HL-60 (cell line): ENCODE data around the gene CACNA1G.

Source experiments
- DNase-seq, 2 experiments: peaks; one replicate each; pipeline ENCODE4 v3.0.0-alpha.2; 2010 to 2020; ENCODE audit warnings: low read depth in 1 of 2, low spot score in 1 of 2
- H3K27ac ChIP-seq: fragments of 250-450 bp; sonication (Bioruptor Pico); replicated peaks from 2 replicates; pipeline ENCODE4 v1.5.1; 2020; ENCODE audit warnings: mild to moderate bottlenecking, moderate library complexity
- H3K27me3 ChIP-seq: fragments of 250-450 bp; sonication (Bioruptor Pico); 2 replicates; pipeline ENCODE4 v1.5.1; 2021; ENCODE audit warnings: mild to moderate bottlenecking, moderate library complexity; ENCODE audit not compliant: insufficient read depth, poor library complexity, severe bottlenecking
- H3K4me3 ChIP-seq: replicated peaks from 2 replicates; pipeline ENCODE4 v1.5.1; 2011; ENCODE audit warnings: mild to moderate bottlenecking, control low read depth, low read length; ENCODE audit not compliant: insufficient read depth
- GABPA ChIP-seq: IDR thresholded peaks from 2 replicates; pipeline ENCODE4 v1.6.1; 2012; ENCODE audit warnings: low read depth
- POLR2AphosphoS5 ChIP-seq: IDR thresholded peaks from 2 replicates; pipeline ENCODE4 v1.6.1; 2012; ENCODE audit warnings: low read depth
- SPI1 ChIP-seq: IDR thresholded peaks from 2 replicates; pipeline ENCODE4 v1.6.1; 2012; ENCODE audit warnings: low read depth, mild to moderate bottlenecking, borderline replicate concordance
- TF ChIP-seq, protein P1 (sequence below): IDR thresholded peaks from one replicate; pipeline ENCODE4 v1.5.1; 2011; ENCODE audit warnings: low read length, control low read depth, inconsistent platforms; ENCODE audit not compliant: insufficient read depth

CACNA1G gene

DNA sequence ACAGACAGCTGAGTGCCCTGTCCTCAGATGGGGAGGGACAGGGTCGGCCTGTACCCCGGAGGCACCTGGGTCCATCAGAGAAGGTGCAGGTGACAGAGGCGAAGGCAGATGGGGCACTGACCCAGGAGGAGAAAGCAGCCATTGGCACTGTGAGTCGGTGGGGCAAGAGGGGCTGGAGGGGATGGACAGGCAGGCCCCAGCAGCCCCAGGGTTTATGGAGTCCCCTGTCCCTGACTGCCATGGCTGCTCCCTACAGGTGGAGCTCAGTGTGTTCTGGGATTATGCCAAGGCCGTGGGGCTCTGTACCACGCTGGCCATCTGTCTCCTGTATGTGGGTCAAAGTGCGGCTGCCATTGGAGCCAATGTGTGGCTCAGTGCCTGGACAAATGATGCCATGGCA lies 115.1 kb downstream of the CACNA1G start:
- Histone ChIP-seq H3K27me3 (peaks cover 7% of the 10 kb centered on the region), H3K27ac (no peak overlapping the region), H3K4me3 (no peak overlapping the region)
- no peak for TF ChIP-seq GABPA
- DNase-seq, result no peak

DNA sequence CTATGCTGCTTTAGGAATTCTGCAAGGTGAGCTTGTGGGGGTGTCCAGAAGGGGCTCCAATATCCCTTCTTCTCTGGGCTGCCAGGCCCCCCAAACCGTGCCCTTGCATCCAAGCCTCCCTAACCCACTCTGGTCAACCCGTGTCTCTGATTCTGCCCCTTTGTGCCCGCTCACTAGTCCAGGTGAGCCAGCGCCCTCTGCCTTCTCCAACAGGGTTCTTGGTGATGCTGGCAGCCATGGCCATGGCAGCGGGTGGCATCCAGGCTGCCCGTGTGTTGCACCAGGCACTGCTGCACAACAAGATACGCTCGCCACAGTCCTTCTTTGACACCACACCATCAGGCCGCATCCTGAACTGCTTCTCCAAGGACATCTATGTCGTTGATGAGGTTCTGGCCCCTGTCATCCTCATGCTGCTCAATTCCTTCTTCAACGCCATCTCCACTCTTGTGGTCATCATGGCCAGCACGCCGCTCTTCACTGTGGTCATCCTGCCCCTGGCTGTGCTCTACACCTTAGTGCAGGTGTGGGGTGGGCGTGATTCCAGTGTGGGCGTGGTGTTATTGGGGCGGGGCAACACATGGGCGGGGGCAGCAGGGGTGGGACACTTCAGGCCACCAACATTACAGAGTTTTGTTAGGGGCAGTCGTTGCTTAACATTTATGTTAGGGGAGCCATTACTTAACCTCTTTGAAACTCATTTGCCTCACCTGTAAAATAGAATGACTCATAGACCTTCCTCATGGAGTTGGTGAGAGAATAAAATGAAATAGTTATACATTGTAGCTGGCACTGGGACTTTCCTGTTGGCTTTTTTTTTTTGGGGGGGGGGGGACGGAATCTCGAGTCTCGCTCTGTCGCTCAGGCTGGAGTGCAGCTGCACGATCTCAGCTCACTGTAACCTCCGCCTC lies 115.8 kb downstream of the CACNA1G start:
- no peak for TF ChIP-seq GABPA
- no peak for TF ChIP-seq SPI1
- TF ChIP-seq POLR2AphosphoS5, result no peak
- TF ChIP-seq, protein P1, sequence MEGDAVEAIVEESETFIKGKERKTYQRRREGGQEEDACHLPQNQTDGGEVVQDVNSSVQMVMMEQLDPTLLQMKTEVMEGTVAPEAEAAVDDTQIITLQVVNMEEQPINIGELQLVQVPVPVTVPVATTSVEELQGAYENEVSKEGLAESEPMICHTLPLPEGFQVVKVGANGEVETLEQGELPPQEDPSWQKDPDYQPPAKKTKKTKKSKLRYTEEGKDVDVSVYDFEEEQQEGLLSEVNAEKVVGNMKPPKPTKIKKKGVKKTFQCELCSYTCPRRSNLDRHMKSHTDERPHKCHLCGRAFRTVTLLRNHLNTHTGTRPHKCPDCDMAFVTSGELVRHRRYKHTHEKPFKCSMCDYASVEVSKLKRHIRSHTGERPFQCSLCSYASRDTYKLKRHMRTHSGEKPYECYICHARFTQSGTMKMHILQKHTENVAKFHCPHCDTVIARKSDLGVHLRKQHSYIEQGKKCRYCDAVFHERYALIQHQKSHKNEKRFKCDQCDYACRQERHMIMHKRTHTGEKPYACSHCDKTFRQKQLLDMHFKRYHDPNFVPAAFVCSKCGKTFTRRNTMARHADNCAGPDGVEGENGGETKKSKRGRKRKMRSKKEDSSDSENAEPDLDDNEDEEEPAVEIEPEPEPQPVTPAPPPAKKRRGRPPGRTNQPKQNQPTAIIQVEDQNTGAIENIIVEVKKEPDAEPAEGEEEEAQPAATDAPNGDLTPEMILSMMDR, result no peak
- H3K27ac ChIP-seq, result no peak overlapping the region

More for the DNA sequence above, 115.8 kb downstream of the CACNA1G start:
- Histone ChIP-seq H3K4me3 (no peak overlapping the region), H3K27me3 (peaks cover 8% of the 10 kb centered on the region)
- no peak for DNase-seq
